Neural progenitor cell (in vitro differentiated cells): ENCODE measurements around the gene SLAMF7.
"Not testable (repeated sequence)": the region's sequence is repeated elsewhere in the genome, so short reads cannot be mapped to it uniquely, and the experiment has no call there.

Experiments used
- CTCF ChIP-seq: fragments of 200-600 bp; sonication (generic); IDR thresholded peaks from 2 replicates; pipeline ENCODE4 v1.5.1; 2017; ENCODE audit warnings: antibody characterized with exemption, mild to moderate bottlenecking
- EZH2 ChIP-seq: fragments of 200-600 bp; sonication (generic); IDR thresholded peaks from 2 replicates; pipeline ENCODE4 v1.6.1; 2017; ENCODE audit warnings: antibody characterized with exemption, mild to moderate bottlenecking, moderate library complexity

- not testable (repeated sequence) for TF ChIP-seq EZH2, CTCF
Measured at GRCh38 chr1:160782988-160783765, 44.1 kb downstream of the SLAMF7 start.
